Measurements from ENCODE around the gene SP1.

GRCh38 chr12:53336181-53336681 is 43.7 kb upstream of the SP1 start, which contains the start of gene SP7:
- TF ChIP-seq POLR2A (IDR thresholded peaks at IDR 0.05) (no peak), CTCF (IDR thresholded peaks at IDR 0.05) (no peak)

Measured in heart left ventricle (tissue), 13 donors.